Pancreas (tissue), 10 donors: ENCODE measurements around the gene GSTO2. TPM values are rescaled to one million over a fixed set of nuclear protein-coding genes. Genes with fewer than 3 reads are reported as not detected.

ENCODE experiments used
- ATAC-seq, 4 donors: fragments of 200-7000 bp; cut with Tn5 transposase; one replicate each; pipeline versions ENCODE4 v1.8.0 to v1.9.1; 2020; ENCODE audit warnings: mild to moderate bottlenecking in 4 of 4, moderate library complexity in 4 of 4
- DNase-seq, 6 donors: peaks; one replicate each; pipeline ENCODE4 v3.0.0-alpha.2; 2020
- FAIRE-seq: peaks from 2 replicates; lab custom pipeline; 2012; peaks lifted over from hg19 to GRCh38; lab: Jason Lieb, UNC
- H3K27ac ChIP-seq, 4 donors: fragments of 200-600 bp; sonication (generic); 1 replicate in 3 of 4; 2 replicates in 1 of 4; pipeline versions ENCODE4 v1.5.0 to v1.8.0; 2020
- H3K27me3 ChIP-seq, 4 donors: fragments of 200-600 bp; one replicate each; pipeline ENCODE4 v1.8.0; 2021
- H3K36me3 ChIP-seq, 3 donors: fragments of 200-600 bp; sonication (generic) in 1 of 3; one replicate each; pipeline versions ENCODE4 v1.5.0 to v1.8.0; 2020 to 2021
- H3K4me1 ChIP-seq, 3 donors: fragments of 200-600 bp; one replicate each; pipeline ENCODE4 v1.8.0; 2021
- H3K4me3 ChIP-seq, 4 donors: fragments of 200-600 bp; sonication (generic) in 2 of 4; one replicate each; pipeline versions ENCODE4 v1.5.0 to v1.8.0; 2020 to 2021
- H3K9me3 ChIP-seq, 4 donors: fragments of 200-600 bp; one replicate each; pipeline ENCODE4 v1.8.0; 2021
- WGBS, 2 donors: extraction: QIAGEN DNeasy Blood & Tissue Kit; methylation state at CpG; one replicate each; pipeline ENCODE4 v1.1.7; 2013; 5-methylcytosine and 5-hydroxymethylcytosine counted together
- intact Hi-C, 3 donors: fragments of 100-400 bp; cut with DNase I; formaldehyde crosslinking; loops; one replicate each; pipeline versions ENCODE4 v1.11.1 to v1.14.2; 2022
- microRNA-seq, 2 donors: library from miRNA; unstranded; fragments of <30 nt; microRNA quantifications; one replicate each; pipeline versions ENCODE4 to v1.1.0, GENCODE V29; 2019 to 2020
- polyA plus RNA-seq, 2 donors: library from polyadenylated mRNA; stranded (reverse); fragments of 200-250 nt; gene quantifications; one replicate each; pipeline ENCODE4 v1.2.3, GENCODE V29; 2013
- total RNA-seq, 6 donors: library from RNA; stranded (reverse); fragmentation: NEBNext Ultra II Directional in 4 of 6; extraction: Animal tissue kit (Norgen Biotek cat#: 25700) in 4 of 6; gene quantifications; one replicate each; pipeline versions ENCODE4 v1.2.1 to v1.2.4, GENCODE V29; 2021 to 2023
- TF ChIP-seq, protein P1 (sequence below), 4 donors: fragments of 200-600 bp; sonication (generic) in 3 of 4; IDR thresholded peaks; one replicate each; pipeline versions ENCODE4 v1.5.0 to v1.8.0; 2021; ENCODE audit warnings: antibody characterized with exemption in 4 of 4
- donor health status: healthy with polysubstance abuse.
- donor health status: DM: no; HTN: no; CAD: no; lungs with moderate emphysema.
- donor health status: DM: no; HTN: no; CAD: no.
- donor health status: control.
- donor health status: control.
- donor health status: Bipolar disorder and iron deficiency.
- donor health status: DM: yes; HTN: yes; CAD: no.
- donor health status: DM: no; HTN: no; CAD: no.
- donor health status: DM: no; HTN: no; CAD: no.
- donor health status: DM: yes; HTN: yes; CAD: no.

The GSTO2 gene
- total and polyA plus RNA-seq, 8 donors = 13.8 to 28.1 (median 18.2) TPM

DNA sequence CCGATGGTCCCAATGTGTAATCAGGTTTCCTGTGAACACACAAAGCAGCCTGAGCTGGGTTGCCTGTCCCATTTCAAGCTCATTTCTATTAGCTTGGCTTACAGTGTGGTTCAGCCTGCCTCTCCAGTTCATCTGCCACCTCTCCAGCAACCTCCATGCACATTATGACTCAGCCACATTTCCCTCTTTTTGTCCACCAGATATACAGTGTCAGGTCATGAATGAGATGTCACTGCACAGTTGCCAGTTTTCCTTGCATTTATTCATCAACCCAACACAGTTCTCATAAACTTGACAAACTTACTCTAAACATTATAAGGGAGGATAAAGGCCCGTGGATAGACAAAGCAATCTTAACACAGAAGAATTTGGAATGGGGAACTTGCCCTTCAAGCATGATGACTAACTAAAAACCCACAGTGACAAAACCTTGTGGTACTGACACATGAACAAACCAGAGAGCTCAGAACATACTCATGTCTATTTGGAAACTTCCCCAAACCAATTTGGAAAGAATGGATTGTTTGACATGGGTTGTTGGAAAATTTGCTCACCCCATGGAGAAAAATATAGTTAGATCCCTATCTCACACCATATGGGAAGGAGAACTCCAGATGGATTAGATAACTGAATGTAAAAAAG is 82.2 kb downstream of the GSTO2 start:
- ATAC-seq = no peak

GRCh38 chr10:104351919-104352318 is 82.9 kb downstream of the GSTO2 start:
- intact Hi-C loops = no loop called here
- Histone ChIP-seq H3K9me3 (no peaks in the 10 kb centered on the region), H3K27me3 (no peaks in the 10 kb centered on the region), H3K4me1 (peaks cover 0 to 12% (median 0%) of the 10 kb centered on the region in 3 donors), H3K36me3 (no peaks in the 10 kb centered on the region), H3K4me3 (no peak overlapping the region), H3K27ac (no peak overlapping the region)
- DNase-seq (no peak), FAIRE-seq (no peak), ATAC-seq (no peak)
- TF ChIP-seq, protein P1, sequence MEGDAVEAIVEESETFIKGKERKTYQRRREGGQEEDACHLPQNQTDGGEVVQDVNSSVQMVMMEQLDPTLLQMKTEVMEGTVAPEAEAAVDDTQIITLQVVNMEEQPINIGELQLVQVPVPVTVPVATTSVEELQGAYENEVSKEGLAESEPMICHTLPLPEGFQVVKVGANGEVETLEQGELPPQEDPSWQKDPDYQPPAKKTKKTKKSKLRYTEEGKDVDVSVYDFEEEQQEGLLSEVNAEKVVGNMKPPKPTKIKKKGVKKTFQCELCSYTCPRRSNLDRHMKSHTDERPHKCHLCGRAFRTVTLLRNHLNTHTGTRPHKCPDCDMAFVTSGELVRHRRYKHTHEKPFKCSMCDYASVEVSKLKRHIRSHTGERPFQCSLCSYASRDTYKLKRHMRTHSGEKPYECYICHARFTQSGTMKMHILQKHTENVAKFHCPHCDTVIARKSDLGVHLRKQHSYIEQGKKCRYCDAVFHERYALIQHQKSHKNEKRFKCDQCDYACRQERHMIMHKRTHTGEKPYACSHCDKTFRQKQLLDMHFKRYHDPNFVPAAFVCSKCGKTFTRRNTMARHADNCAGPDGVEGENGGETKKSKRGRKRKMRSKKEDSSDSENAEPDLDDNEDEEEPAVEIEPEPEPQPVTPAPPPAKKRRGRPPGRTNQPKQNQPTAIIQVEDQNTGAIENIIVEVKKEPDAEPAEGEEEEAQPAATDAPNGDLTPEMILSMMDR (IDR thresholded peaks at IDR 0.05) = no peak
- WGBS, 2 donors = 81 to 82% methylated on average over 1 of the region's 1 CpG

More for the DNA sequence above, 82.2 kb downstream of the GSTO2 start:
- H3K9me3 ChIP-seq = no peaks in the 10 kb centered on the region
- FAIRE-seq (no peak), DNase-seq (no peak)
- H3K4me3 ChIP-seq = no peak overlapping the region
- no peaks in the 10 kb centered on the region for H3K36me3 ChIP-seq
- H3K27me3 ChIP-seq = no peaks in the 10 kb centered on the region
- peak overlapping the region in 1 of 4 donors; percentile 10 for H3K27ac ChIP-seq
- H3K4me1 ChIP-seq = peaks cover 0 to 12% (median 0%) of the 10 kb centered on the region in 3 donors
- intact Hi-C loops = no loop called here
- TF ChIP-seq, protein P1 (IDR thresholded peaks at IDR 0.05) = no peak
- WGBS, 2 donors = 41 to 51% methylated on average over 2 of the region's 2 CpGs

GRCh38 chr10:104353325-104354048 is 84.5 kb downstream of the GSTO2 start, which contains the start of gene CFAP58:
TSS of gene CFAP58 (plus strand) at chr10:104353833. CDS start at chr10:104353898, 65 bp downstream.
- H3K4me1 ChIP-seq = peaks cover 0 to 12% (median 0%) of the 10 kb centered on the region in 3 donors
- FAIRE-seq = no peak
- ATAC-seq = peak; percentile 94 to 98 (median 94)
- peak within 1 kb of the TSS in 3 of 4 donors; percentile 5 to 46 (median 27) for H3K4me3 ChIP-seq
- H3K27ac ChIP-seq = no peak within 1 kb of the TSS
- H3K27me3 ChIP-seq = no peaks in the 10 kb centered on the region
- TF ChIP-seq, protein P1 (IDR thresholded peaks at IDR 0.05) = peak; percentile 44 to 72 (median 65)
- H3K9me3 ChIP-seq = no peaks in the 10 kb centered on the region
- DNase-seq = peak; percentile 92 to 98 (median 96)
- intact Hi-C loops = no loop called here
- WGBS, 2 donors = 3% methylated on average over 43 of the region's 43 CpGs
- H3K36me3 ChIP-seq = no peaks in the 10 kb centered on the region

Small RNAs within 50 kb of the gene (microRNA-seq; reads per million reads assigned to microRNA genes)
- gene MIR4482 = 0 reads per million in 2 donors

Other genes with a start within 250 kb of the GSTO2 start
- gene COL17A1, start 183.3 kb upstream of the GSTO2 start, total RNA-seq = 1 to 10 TPM in 1 of 6 donors, under 1 TPM in 1, not detected in 4; 0.18 to 1.5 TPM
- gene COL17A1, start 183.3 kb upstream of the GSTO2 start, polyA plus RNA-seq = under 1 TPM; 0.42 to 0.99 TPM
- 1 to 10 TPM; 2.5 to 3.3 (median 3.0) TPM for gene SFR1, start 147.0 kb upstream of the GSTO2 start, total RNA-seq
- 1 to 10 TPM; 2.9 to 3.7 TPM for gene SFR1, start 147.0 kb upstream of the GSTO2 start, polyA plus RNA-seq
- 1 to 10 TPM in 4 of 6 donors, under 1 TPM in 2; 0.60 to 2.4 (median 1.7) TPM for gene CFAP43, start 36.8 kb upstream of the GSTO2 start, total RNA-seq
- 1 to 10 TPM; 3.5 to 6.2 TPM for gene CFAP43, start 36.8 kb upstream of the GSTO2 start, polyA plus RNA-seq
- gene GSTO1, start 14.3 kb upstream of the GSTO2 start, total RNA-seq = 10 to 100 TPM; 22.7 to 52.1 (median 36.6) TPM
- gene GSTO1, start 14.3 kb upstream of the GSTO2 start, polyA plus RNA-seq = 10 to 100 TPM; 66.6 to 76.0 TPM
- gene ITPRIP, start 69.3 kb downstream of the GSTO2 start, total RNA-seq = 1 to 10 TPM; 2.0 to 7.1 (median 2.8) TPM
- gene ITPRIP, start 69.3 kb downstream of the GSTO2 start, polyA plus RNA-seq = 1 to 10 TPM; 1.8 to 2.3 TPM
- under 1 TPM in 5 of 6 donors, not detected in 1; 0.19 to 0.53 (median 0.29) TPM for gene CFAP58, start 84.6 kb downstream of the GSTO2 start, total RNA-seq
- under 1 TPM; 0.09 to 0.19 TPM for gene CFAP58, start 84.6 kb downstream of the GSTO2 start, polyA plus RNA-seq